Fibroblast of peridontal ligament (primary cell): ENCODE measurements around the gene ZFAND3.
"Not testable (repeated sequence)": the region's sequence is repeated elsewhere in the genome, so short reads cannot be mapped to it uniquely, and the experiment has no call there.

Source experiments
- DNase-seq: peaks from one replicate; pipeline ENCODE4 v3.0.0-alpha.2; 2010; ENCODE audit errors: extremely low read depth

The ZFAND3 gene

DNA sequence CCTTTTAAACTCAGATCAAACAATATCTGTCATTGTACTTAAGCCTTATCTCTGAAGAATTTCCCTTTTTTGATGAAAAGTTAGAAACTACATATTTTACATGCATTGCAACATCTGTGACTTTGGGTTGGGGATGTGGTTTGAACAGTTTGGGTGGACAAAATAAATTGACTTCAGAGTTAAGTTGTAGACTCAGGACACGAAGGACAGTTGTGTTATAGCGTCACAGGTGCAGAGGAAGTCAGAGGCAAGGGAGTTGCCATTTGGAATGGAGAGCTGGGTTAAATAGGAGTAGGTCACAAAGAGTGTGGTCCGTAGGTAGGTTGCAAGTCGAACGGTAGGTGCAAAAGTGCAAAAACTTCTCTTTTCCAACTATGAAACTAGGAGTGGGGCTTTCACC lies 46.0 kb downstream of the ZFAND3 start:
- DNase-seq = no peak

DNA sequence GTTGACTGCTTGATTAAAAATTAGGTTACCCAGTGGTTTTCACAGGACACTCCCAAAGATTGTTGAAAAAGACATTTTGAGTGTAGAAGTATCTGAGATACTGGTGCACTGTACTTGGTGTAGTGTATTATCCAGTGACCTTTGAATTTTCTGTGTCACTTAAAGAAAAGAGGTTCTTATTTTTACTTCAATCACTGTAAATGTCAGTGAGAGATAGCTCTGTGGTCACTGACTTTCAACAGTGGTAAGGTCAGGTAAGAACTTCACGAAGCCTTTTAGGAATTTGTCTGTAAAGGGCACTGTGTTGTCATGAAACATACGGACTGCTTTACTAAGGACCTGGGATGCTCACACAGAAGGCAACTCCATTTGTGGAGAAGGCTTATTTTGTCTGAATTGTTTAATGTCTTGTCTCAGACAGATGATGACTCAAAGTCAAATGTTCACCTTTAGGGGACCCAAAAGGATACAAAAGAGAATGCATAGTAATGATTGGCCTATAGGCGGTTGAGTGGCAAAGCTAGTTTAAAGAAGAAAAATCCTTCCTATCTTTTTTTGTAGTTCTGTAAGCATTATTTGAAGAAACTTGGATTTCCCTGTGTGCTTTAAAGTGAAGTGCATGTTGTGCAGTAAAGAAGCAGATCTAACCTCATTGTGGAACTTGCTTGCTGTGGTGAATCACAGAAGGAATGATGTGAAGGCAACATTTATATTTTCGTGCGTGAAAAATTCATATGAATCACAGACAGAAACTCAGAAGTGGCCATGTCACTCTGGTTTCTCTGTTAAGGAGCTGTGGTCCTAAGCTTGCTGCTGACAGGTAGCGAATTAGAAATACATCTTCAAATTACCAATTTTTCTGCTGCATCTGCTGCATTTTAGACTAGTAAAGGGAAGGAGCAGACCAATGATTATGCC lies 47.3 kb downstream of the ZFAND3 start:
- no peak for DNase-seq

DNA sequence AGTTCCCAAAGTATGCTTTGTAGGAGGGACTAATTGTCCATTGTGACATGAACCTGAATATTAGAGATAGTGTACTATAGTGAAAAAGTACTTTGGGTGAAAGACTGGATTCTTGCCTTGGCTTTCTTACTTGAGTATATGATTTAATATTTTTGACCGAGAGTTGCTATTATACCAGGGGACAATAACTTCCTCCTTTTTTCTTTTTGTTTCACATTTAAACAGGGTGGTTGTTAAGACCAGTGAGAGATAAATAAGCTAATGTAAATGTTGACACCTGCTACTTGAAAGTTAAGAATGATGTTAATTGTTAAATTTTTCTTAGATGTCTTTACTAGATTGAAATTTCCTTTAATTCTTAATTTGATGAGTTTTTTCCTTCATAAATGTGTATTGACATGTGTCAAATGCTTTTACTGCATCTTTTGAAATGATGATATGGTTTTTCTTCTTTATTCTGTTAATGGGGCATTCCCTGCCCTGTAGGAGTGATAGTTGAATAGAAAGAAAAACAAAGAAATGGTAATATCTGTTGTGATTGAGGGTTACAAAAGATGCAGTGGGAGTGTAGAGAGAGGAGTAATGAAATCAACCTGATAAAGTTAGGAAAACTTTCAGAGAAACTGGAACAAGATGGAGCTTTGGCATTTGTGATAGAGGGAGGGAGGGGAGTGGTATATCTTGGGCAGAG lies 48.4 kb downstream of the ZFAND3 start:
- no peak for DNase-seq

DNA sequence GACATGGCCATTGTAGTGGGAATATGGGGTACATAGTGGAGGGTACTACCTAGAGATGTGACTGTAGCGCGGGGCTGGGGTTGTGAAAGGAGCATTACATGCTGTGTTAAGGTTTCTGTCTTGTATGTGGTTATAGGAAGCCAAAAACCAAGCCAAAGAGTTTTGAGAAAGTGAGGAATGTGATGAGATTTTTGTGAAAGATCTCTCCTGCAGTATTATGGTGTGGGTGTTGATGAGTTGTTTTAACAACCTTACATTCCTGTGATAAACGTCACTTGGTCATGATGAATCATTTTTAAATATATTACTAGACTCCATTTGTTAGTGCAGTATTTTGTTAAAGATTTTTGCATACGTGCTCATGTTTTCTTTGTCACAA lies 48.9 kb downstream of the ZFAND3 start:
- DNase-seq = peak; percentile 33

DNA sequence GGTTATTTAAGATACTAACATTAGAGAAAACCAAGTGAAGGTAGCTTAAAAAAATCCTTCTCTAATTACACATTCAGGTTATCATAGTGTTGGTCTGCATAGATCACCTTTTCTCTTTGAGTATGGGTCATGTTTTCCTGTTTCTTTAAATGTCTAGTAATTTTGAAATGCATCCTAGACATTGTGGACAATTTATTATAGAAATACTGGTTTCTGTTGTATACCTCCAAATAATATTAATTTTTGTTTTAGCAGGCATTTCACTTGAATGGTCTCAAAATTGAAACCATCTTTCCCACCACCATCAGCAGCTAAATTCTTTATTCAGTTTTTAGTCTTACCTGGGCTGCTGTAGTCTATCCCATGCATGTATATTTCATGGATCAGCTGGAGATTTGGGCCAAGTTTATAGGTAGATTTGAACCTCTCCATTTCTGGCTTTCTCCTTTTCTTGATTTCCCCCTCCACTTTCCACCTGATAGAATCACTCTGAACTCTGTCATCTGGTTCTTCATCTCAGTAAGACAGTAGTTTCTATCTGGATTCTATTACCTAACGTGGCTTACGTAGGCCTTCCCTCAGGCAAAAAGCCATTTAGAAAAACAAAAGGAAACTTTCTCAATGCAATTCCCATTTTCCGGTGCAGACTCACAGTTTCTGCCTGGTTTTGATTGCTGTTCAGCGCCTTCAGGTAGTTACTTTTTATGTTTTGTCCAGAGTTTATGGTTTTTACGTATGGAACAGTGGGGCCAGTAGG lies 52.3 kb downstream of the ZFAND3 start:
- no peak for DNase-seq

DNA sequence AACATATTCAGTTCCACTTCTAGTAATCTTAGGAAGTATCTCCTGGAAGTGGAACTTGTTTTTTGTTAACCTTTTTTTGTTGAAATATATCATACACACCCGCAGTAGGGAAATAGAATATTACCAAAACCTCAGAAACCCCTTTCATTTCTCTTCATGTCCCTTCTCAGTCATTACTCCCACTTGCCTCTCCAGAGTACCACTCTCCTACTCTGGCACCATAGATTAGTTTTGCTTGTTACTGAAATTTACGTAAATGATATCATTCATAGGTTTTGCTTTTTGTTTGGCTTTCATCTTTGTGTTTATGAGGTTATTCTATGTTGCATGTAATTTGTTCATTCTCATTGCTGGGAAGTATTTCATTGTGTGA lies 52.8 kb downstream of the ZFAND3 start:
- DNase-seq = no peak

DNA sequence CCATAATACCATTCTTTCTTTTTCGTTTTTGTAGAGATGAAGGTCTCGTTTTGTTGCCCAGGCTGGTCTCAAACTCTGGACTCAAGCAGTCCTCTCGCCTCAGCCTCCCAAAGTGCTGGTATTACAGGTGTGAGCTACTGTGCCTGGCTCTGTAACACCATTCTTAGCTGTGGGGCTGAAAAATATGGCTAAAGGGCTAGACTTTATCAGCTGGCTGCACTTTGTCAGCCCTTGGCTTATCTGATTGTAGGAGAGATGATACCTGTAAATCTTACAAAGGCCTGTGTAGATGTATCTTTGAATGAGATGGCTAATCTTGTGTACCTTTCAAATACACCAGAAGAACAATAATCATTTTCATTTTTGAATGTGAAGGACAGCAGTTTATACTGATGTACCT lies 55.2 kb downstream of the ZFAND3 start:
- DNase-seq = no peak

DNA sequence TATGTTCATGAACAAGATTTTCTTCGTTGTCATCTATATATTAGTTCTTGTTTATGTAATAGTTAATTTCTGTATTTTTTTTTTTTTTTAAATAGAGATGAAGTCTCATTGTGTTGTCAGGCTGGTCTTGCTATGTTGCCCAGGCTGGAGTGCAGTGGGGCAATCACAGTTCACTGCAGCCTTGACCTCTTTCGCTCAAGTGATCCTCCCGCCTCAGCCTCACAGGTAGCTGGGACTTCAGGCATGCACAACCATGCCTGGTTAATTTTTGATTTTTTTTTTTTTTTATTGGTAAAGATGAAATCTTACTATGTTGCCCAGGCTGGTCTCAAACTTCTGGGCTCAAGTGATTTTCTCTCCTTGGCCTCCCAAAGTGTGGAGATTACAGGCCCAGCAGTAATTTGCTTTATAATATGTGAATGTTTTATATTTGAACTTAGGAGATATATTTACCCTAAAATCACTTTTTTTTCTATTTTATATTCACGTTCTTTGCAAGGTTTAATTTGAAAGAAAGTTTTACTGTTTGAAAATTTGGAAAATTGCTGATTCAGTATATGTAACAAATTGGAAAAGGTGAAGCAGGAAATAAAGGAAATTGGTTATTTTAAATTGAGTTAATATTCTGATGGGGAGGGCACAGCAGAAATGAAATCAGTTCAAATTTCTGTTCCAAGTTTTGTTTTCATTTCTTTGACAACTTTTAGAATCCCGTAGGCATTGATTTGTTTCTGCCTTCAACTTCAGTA lies 56.2 kb downstream of the ZFAND3 start:
- DNase-seq = no peak

DNA sequence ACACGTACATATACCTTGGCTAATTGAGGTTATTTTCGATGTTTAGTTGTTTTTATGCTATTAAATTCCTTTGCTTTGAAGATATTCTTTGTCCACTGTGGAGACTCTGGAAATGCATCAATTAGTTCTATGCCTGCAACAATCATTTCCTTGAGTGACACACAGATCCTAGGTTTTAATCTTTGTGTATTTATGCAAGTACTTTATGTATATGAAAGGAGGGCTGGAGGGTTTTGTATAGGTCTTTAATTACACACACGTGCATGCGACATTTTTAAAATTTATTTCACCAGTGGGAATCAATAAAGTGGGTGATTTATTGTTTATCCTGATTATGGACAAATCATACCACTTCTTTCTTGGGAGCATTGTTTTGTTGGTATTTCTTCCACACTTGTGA lies 57.3 kb downstream of the ZFAND3 start:
- no peak for DNase-seq

DNA sequence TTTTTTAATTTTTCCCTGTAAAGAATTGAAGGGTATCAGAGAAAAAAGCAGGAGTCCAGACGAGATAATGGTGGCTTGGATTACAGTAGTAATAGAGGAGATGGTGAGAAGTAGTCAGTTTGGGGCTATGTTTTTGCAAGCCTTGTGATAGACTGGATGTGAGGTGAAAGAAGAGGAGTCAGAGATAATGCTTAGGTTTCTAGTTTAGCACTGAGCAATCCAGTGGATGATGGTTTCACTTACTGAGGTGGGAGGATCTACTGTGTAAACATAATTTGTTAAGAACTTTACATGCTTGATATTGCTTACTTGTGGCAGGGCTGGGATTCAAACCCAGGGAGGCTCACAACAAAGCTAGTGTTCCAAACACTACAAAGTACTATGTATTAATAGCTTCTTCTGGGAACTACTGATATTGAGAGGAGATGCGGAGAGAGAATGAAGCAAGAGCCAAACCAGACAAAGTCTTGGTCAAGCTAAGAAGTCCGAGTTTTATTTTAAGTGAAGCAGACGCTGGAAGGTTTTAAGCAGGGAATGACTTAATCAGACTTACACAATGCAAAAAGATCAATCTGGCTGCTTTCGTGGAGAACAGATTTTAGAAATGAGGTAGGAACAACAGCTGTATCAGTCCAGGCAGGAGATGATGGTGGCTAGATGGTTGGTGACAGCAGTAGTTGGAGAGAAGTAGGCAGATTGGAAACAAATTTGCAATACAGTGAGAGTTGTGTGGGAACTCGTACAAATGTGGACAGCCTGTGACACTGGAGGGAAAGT lies 58.0 kb downstream of the ZFAND3 start:
- peak; percentile 53 for DNase-seq

DNA sequence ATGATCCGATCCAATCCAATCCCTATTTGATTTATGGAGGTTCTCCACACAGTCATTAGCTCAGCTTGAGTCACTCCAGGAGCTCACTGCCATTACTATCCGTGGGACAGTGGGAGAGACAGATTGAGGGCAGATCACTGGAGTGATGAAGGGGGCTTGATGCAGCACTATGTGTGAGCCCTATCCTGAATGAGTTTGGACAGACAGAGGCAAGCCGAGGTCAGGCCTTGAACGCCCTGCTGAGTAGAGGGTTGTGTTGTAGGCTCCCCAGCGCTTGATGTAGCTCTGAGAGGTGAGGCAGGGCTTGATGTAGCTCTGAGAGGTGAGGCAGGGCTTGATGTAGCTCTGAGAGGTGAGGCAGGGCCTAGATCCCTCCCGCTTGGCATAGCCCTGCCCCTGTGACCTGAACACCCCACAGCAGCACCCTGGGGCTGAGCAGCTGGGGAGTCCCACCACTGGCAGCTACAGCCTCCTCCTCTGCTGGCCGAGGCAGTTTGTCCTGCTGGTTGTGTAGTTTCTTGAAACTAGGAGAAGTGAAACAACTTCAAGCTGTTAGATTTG lies 58.7 kb downstream of the ZFAND3 start:
- no peak for DNase-seq

DNA sequence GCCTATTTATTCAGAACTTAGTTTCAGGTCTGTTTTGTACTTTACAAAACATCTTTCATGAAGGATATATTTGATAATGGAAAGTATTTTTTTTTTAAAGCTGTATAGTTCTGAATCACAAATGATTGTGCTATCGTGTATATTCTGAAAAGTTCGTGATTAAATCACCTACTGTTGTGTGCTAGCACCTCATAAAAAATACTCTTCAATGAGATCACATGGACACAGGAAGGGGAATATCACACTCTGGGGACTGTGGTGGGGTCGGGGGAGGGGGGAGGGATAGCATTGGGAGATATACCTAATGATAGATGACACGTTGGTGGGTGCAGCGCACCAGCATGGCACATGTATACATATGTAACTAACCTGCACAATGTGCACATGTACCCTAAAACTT lies 61.1 kb downstream of the ZFAND3 start:
- not testable (repeated sequence) for DNase-seq

DNA sequence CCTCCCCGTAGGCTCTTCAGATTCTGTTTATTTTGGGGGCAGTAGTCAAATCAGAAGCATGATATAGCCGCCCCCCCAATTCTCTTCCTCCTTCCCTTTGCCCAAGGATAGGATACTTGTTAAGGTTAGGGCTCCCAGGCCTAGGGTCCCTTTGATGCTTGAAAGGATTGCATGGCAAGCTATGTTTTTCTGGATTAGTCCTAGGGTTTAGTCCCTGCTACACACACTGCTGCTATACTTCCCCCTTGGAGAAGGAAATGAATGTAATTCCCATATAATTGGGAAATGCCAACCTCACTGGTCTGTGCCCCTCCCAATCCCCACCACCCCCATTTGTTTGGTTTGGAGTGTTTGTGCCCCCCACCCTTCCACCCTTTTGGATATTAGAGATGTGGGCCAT lies 62.8 kb downstream of the ZFAND3 start:
- no peak for DNase-seq

DNA sequence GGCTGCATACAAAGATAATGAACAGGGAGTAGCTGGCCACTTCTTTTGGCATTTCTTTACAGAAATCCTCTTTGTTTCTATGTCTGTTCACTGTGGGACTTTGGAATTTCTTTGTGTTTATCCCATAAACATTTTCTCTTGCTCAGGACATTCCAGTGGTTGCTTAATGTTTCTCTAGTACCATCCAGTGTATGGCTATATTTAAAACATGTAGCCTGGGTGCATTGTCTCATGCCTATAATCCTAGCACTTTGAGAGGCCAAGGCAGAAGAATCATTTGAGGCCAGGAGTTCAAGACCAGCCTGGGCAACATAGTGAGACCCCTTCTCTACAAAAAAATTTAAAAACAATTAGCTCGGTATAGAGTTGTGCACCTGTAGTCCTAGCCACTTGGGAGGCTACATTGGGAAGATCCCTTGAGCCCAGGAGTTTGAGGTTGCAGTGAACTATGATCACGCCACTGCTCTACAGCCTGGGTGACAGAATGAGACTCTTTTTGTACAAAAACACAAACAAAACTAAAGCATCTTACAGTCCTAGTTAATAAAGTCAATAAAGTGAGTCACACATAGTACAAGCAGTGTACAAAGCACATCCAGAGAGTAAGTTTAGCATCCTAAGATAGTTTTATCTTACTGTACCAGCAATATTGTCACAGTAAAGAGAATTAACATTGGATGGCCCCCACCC lies 63.3 kb downstream of the ZFAND3 start:
- DNase-seq = peak; percentile 89

DNA sequence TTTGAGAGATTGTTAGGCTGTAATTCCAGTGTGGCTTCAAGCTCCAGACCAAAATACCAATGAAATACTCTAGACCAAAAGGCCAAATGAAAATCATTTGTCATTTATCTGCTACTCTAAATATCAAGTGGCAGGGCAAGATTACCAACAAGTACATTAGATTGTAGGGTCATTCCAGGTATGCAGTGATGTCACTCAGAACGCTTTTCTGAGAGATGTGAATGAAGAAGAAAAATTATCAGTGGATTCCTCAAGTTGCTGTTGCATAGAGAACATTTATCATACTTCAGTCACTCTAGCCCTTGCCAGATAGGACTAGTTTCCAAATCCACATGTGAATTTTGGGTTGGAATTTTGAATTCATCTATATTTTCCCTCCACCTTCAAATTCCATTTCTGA lies 65.0 kb downstream of the ZFAND3 start:
- no peak for DNase-seq

DNA sequence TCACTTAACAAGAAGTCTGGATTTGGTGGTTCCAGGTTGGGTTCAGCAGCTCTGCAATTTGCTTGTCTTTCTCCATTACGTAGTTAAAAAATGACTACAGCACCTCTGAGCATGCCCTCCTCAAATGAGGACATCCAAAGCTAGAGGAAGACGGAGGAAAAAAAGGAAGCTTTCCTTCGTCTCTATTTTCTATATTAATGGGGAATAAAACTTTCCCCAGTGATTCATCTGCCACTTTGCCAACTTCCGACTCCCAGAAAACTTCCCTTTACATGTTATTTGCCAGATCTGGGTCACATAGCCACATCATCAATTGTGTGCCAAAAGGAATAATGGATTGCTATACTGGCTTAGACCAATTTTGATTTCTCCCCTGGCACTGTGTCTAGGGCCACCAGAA lies 69.5 kb downstream of the ZFAND3 start:
- peak; percentile 30 for DNase-seq

DNA sequence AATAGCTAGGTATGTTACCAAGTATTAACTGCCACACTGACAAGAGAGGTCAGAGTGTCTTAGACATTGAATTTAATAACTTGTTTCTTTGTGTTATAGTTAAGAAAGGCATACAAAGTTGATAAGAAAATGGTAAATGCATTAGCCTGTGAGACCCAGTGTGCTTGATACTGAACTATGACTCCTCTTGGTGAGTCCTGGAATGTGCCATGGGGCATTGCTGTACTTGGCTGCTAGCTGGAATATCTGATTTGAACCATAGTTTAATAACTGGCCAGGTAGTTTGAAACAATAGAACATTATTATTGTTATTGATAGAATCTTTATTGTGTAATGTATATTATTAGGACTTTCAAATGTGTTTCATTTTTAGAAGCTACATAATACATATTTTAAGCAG lies 70.0 kb downstream of the ZFAND3 start:
- DNase-seq = no peak

DNA sequence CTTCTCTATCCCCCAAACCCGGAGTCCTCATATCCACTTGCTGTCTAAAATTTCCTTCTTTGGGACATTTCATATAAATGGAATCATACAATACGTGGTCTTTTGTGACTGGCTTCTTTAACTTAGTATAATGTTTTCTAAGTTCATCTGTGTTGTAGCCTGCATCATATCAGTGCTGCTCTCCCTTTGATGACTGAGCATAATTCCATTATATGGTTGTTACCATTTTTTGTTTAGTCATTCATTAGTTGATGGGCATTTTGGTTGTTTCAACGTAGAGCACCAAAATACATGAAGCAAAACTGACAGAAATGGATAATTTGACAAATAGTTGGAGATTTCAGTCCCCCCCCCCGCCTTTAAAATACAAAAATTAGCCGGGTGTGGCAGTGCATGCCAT lies 71.5 kb downstream of the ZFAND3 start:
- DNase-seq = no peak

DNA sequence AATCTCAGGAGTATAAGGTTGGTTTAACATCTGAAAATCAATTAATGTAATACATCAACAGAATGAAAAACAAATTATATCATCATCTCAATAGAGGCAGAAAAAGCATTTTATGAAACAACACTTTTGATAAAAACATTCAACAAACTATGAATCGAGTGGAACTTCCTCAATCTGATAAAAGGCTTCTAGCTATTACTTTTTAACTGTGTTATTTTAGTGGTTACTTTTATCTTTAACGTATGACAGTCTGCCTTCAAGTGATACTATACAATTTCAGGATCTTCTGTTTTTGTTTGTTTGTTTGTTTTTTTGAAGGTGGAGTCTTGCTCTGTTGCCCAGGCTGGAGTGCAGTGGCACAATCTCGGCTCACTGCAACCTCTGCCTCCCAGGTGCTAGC lies 73.7 kb downstream of the ZFAND3 start:
- DNase-seq = no peak

DNA sequence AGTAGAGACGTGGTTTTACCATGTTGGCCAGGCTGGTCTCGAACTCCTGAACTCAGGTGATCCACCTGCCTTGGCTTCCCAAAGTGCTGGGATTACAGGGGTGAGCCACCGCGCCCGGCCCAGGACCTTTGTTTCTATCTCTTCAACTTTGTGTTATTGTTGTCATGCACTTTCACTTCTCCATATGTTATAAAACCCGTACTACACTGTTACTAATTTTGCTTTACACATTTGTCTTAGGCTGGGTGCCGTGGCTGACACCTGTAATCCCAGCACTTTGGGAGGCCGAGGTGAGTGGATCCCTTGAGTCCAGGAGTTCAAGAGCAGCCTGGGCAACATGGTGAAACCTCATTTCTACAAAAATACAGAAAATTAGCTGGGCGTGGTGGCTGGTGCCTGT lies 74.2 kb downstream of the ZFAND3 start:
- DNase-seq = not testable (repeated sequence)
